Measurements from ENCODE around the gene PYGB.
"Not testable (repeated sequence)": the region's sequence is repeated elsewhere in the genome, so short reads cannot be mapped to it uniquely, and the experiment has no call there.

PYGB gene

DNA sequence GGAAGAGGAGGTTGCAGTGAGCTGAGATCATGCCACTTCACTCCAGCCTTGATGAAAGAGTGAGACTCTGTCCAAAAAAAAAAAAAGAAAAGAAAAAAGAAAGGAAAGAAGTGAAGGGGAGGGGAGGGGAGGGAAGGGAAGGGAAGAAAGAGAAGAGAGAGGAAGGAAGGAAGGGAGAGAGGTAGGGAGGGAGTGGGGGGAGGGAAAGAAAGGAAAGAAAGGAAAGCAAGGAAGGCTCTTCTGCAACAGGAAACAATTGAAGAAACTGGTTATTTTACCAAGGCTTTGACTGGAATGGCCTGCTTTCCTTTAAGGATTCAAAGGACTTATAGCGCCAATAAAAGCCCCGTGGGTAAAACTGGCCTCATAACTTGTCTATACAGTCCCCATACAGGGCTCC lies 78.1 kb downstream of the PYGB start:
- no peak overlapping the region for H3K4me3 ChIP-seq (ENCODE audit: low read depth, low read length)

- H3K4me3 ChIP-seq (ENCODE audit: low read depth, low read length), result no peak overlapping the region
Measured at GRCh38 chr20:25327521-25328235, 79.8 kb downstream of the PYGB start.

DNA sequence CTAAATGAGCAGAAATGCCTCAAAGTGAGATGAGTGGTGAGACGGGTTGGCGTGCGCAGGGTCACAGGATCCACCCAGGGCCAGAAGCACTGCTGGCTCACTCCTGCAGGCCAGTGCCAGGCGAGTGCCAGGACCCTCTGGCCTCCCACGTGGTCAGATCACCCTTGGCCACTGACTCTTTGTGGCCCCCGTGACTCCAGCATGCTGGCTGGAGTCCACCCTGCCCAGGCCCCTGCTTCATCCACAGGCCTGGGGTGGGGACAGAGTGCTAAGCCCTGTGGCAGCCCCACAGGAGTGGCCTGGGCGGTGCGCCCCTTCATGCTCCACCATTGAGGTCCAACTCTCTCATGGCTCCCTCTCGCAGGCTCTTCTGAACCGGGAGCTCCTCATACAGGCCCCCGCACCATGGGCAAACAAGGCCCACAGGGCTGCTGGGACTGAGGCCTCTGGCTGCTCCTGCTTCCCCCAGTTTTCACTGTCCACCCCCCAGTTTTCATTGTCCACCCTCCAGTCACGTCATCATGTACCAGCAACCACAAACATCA lies 81.1 kb downstream of the PYGB start:
- no peak overlapping the region for H3K4me3 ChIP-seq (ENCODE audit: low read depth, low read length)

GRCh38 chr20:25334972-25335371 lies 87.1 kb downstream of the PYGB start:
- not testable (repeated sequence) for H3K4me3 ChIP-seq (ENCODE audit: low read depth, low read length)

DNA sequence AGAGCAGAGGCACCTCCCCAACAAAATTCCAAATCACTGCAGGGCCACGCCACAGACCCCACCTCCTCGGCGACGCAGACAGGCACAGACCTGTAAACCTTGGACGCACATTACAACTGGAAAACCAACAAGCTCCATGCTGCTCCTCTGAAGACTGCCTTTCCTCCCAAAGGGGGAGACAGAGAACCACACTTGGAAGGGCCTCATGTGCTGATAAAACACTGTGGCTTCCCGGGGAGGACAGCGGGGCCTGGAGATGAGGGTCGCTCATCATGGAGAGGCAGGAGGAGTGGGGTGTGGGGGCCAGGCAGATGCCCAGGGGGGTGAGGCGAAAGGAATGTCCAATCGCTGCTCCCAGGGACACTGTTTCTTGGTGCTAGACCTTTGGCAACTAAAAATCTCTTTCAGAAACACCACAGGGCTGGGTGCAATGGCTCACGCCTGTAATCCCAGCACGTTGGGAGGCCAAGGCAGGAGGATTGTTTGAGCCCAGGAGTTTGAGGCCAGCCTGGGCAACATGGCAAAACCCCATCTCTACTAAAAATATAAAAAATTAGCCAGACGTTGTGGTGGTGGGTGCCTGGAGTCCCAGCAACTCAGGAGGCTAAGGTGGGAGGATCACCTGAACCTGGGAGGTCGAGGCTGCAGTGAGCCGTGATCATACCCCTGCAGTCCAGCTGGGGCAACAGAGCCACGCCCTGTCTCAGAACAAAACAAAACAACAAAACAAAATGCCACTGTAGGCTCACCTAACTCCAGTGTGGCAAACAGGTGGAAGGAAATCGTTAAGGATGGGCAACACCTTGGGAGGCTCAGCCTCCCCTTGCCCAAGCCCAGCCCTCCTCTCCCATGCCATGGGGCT lies 88.9 kb downstream of the PYGB start:
- H3K4me3 ChIP-seq (ENCODE audit: low read depth, low read length), result no peak overlapping the region

DNA sequence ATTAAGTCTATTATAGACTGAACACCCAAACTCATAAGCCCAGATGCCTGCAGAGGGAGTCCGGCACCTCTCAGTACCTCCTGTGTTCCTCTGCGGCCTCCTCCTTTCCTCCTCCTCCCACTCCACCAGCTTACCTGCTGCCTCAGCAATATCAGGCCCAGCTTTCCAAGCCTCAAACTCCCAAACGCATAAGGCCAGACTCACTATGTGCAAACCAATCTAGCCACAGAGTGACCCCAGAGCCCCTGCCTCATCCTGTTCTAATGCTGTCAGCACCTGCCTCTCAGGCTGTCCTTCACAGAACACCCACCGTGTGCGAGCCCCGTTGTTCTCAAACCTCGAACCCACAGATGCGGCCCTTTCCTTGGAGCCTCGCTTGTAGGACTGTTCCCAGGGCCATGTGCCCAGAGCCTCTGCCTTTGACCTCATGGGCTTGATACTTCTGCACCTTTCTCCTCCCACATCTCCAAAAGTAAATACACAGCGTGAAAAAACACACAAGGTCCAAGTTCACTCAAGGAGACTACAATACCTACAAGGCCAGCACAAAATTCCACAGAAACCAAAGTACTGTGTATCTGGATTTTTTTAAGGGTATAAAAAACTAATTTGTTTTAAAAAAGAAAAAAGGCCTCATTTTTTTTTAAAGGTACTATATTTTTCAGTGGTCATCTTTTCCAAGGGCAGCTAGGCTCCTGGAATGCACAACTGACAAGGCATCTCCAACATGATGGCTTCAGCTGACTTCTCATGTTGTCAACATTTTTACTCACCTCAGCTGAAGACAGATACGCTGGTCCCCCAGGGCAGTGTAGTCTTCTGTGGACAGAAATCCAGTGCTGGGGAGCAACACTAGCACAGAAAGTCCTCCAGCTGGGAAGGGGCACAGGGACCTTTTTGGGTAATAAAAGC lies 90.5 kb downstream of the PYGB start:
- no peak overlapping the region for H3K4me3 ChIP-seq (ENCODE audit: low read depth, low read length)

DNA sequence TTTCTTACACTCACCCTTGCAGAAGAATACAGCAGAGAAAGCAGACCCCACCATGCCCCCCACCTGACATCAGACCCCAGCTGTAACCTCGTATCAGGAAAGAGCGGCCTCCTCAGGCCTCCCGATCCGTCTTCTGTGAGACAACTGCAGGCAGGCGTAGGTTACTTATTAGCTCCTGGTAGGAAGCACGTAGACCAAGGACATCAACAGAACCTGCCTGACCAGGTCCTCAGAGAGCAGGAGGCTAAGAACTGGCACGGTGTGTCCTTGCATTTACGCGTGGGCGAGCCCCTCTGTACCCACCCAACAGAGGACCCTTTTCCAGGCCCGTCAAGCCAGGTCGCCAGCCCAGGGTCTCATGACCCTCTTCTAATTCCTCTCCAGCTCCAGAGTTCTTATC lies 91.7 kb downstream of the PYGB start:
- no peak overlapping the region for H3K4me3 ChIP-seq (ENCODE audit: low read depth, low read length)

DNA sequence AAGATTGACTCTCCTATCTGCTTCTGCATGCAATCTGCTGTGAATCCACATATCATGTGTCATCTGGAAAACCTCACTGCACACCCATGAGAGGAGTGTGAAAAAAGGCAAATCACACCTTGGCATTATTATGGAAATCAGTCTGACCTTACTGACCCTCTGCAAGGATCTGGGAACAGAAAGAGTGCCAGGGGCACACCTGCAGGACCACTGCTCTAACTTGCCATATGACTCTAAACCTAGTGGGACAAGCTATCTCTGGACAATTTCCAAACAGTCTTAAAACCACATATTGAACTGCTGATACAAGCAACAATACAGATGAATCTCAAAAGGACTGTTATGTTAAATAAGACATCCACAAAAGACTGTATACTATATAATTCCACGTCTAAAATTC lies 92.5 kb downstream of the PYGB start:
- H3K4me3 ChIP-seq (ENCODE audit: low read depth, low read length), result no peak overlapping the region

- no peak overlapping the region for H3K4me3 ChIP-seq (ENCODE audit: low read depth, low read length)
Measured at GRCh38 chr20:25341716-25342680, 94.1 kb downstream of the PYGB start.

GRCh38 chr20:25344634-25345033 lies 96.7 kb downstream of the PYGB start:
- H3K4me3 ChIP-seq (ENCODE audit: low read depth, low read length), result no peak overlapping the region

GRCh38 chr20:25345721-25346120 lies 97.8 kb downstream of the PYGB start:
- H3K4me3 ChIP-seq (ENCODE audit: low read depth, low read length), result no peak overlapping the region

DNA sequence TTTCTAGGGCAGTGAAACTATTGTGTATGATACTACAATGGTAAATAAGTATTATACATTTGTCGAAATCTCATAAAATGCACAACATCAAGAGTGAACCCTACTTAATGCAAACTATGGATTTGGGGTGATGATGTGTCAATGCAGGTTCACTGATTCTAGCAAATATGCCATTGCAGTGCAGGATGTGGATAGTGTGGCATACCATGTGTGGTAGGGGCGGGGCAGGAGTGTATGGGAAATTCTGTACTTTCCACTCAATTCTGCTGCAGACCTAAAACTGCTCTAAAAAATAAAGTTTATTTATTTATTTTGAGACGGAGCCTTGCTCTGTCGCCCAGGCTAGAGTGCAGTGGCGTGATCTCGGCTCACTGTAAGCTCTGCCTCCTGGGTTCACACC lies 98.5 kb downstream of the PYGB start:
- no peak overlapping the region for H3K4me3 ChIP-seq (ENCODE audit: low read depth, low read length)

Measured in iPS-11a (cell line).